Measurements from ENCODE around the gene PLCG2. TPM values are rescaled to one million over a fixed set of nuclear protein-coding genes. Genes with fewer than 3 reads are reported as not detected.

The PLCG2 gene
- polyA plus RNA-seq, 1 donor from 2014 or later, result not detected

GRCh38 chr16:81852347-81852746 is 73.3 kb downstream of the PLCG2 start:
- no peak overlapping the region for H2AFZ ChIP-seq (ENCODE audit: low read depth, low read length)
- H3K79me2 ChIP-seq (replicated peaks; ENCODE audit: insufficient read depth, low read length), result no peaks in the 10 kb centered on the region
- H3K36me3 ChIP-seq (ENCODE audit: insufficient read depth, low read length), result no peaks in the 10 kb centered on the region
- H3K4me2 ChIP-seq (ENCODE audit: low read length), result no peak overlapping the region
- no peak overlapping the region for H3K27ac ChIP-seq (ENCODE audit: low read length)
- no peak overlapping the region for H3K9ac ChIP-seq (ENCODE audit: low read length)
- no peaks in the 10 kb centered on the region for H3K9me3 ChIP-seq (ENCODE audit: low read length)
- H3K4me3 ChIP-seq (ENCODE audit: low read length), result no peak overlapping the region
- H3K27me3 ChIP-seq (ENCODE audit: insufficient read depth, low read depth, low read length), result no peaks in the 10 kb centered on the region
- TF ChIP-seq POLR2AphosphoS5 (IDR thresholded peaks at IDR 0.05) (no peak), EP300 (conservative IDR thresholded peaks at IDR 0.05; ENCODE audit: poor library complexity, severe bottlenecking) (no peak), CTCF (IDR thresholded peaks at IDR 0.05; ENCODE audit: poor library complexity, severe bottlenecking) (no peak), TAF1 (IDR thresholded peaks at IDR 0.05; ENCODE audit: low read depth) (no peak), MXI1 (conservative IDR thresholded peaks at IDR 0.05; ENCODE audit: poor library complexity, severe bottlenecking) (no peak), EZH2 (IDR thresholded peaks at IDR 0.05; ENCODE audit: borderline replicate concordance, insufficient read depth, low read length, poor library complexity, severe bottlenecking) (no peak), REST (IDR thresholded peaks at IDR 0.05; ENCODE audit: borderline replicate concordance) (no peak), RAD21 (conservative IDR thresholded peaks at IDR 0.05) (no peak), SMC3 (conservative IDR thresholded peaks at IDR 0.05; ENCODE audit: poor library complexity) (no peak)
- no peaks in the 10 kb centered on the region for H3K9me2 ChIP-seq (ENCODE audit: insufficient read depth, low read length)
- no peaks in the 10 kb centered on the region for H4K20me1 ChIP-seq (ENCODE audit: insufficient read depth)
- H3F3A ChIP-seq (ENCODE audit: insufficient read depth, low read length, poor library complexity, severe bottlenecking), result no peaks in the 10 kb centered on the region

- Histone ChIP-seq H3K79me2 (replicated peaks; ENCODE audit: insufficient read depth, low read length) (no peaks in the 10 kb centered on the region), H3K4me2 (ENCODE audit: low read length) (no peak overlapping the region), H4K20me1 (ENCODE audit: insufficient read depth) (no peaks in the 10 kb centered on the region), H3K27me3 (ENCODE audit: insufficient read depth, low read depth, low read length) (no peaks in the 10 kb centered on the region), H3K9ac (ENCODE audit: low read length) (no peak overlapping the region), H3K27ac (ENCODE audit: low read length) (no peak overlapping the region), H3F3A (ENCODE audit: insufficient read depth, low read length, poor library complexity, severe bottlenecking) (no peaks in the 10 kb centered on the region), H3K9me3 (ENCODE audit: low read length) (no peaks in the 10 kb centered on the region), H3K9me2 (ENCODE audit: insufficient read depth, low read length) (no peaks in the 10 kb centered on the region), H3K4me3 (ENCODE audit: low read length) (no peak overlapping the region), H2AFZ (ENCODE audit: low read depth, low read length) (no peak overlapping the region), H3K36me3 (ENCODE audit: insufficient read depth, low read length) (no peaks in the 10 kb centered on the region)
- no peak for TF ChIP-seq MXI1 (conservative IDR thresholded peaks at IDR 0.05; ENCODE audit: poor library complexity, severe bottlenecking)
- TF ChIP-seq POLR2AphosphoS5 (IDR thresholded peaks at IDR 0.05), result no peak
- no peak for TF ChIP-seq CTCF (IDR thresholded peaks at IDR 0.05; ENCODE audit: poor library complexity, severe bottlenecking)
- TF ChIP-seq TAF1 (IDR thresholded peaks at IDR 0.05; ENCODE audit: low read depth), result no peak
- no peak for TF ChIP-seq EZH2 (IDR thresholded peaks at IDR 0.05; ENCODE audit: borderline replicate concordance, insufficient read depth, low read length, poor library complexity, severe bottlenecking)
- no peak for TF ChIP-seq RAD21 (conservative IDR thresholded peaks at IDR 0.05)
- no peak for TF ChIP-seq REST (IDR thresholded peaks at IDR 0.05; ENCODE audit: borderline replicate concordance)
- no peak for TF ChIP-seq EP300 (conservative IDR thresholded peaks at IDR 0.05; ENCODE audit: poor library complexity, severe bottlenecking)
- TF ChIP-seq SMC3 (conservative IDR thresholded peaks at IDR 0.05; ENCODE audit: poor library complexity), result no peak
These were observed 76.6 kb downstream of the PLCG2 start for GRCh38 chr16:81855552-81856153.
